ENCODE measurements around the gene EBF4.

Gene EBF4

GRCh38 chr20:2742934-2743559, 50.5 kb downstream of the EBF4 start:
- DNase-seq (ENCODE audit: low spot score), result peak; percentile 77

GRCh38 chr20:2745060-2745910, 52.7 kb downstream of the EBF4 start:
- DNase-seq (ENCODE audit: low spot score), result no peak

GRCh38 chr20:2745936-2746635, 53.5 kb downstream of the EBF4 start:
- no peak for DNase-seq (ENCODE audit: low spot score)

GRCh38 chr20:2746636-2747265, 54.2 kb downstream of the EBF4 start:
- DNase-seq (ENCODE audit: low spot score), result no peak

GRCh38 chr20:2747676-2748235, 55.2 kb downstream of the EBF4 start:
- no peak for DNase-seq (ENCODE audit: low spot score)

GRCh38 chr20:2748551-2749342, 56.2 kb downstream of the EBF4 start:
- no peak for DNase-seq (ENCODE audit: low spot score)

- no peak for DNase-seq (ENCODE audit: low spot score)
Measured at GRCh38 chr20:2749343-2749950, 56.9 kb downstream of the EBF4 start.

- no peak for DNase-seq (ENCODE audit: low spot score)
Measured at GRCh38 chr20:2749951-2750490, 57.4 kb downstream of the EBF4 start.

- DNase-seq (ENCODE audit: low spot score), result no peak
Measured at GRCh38 chr20:2750491-2751251, 58.1 kb downstream of the EBF4 start.

GRCh38 chr20:2751347-2751877, 58.8 kb downstream of the EBF4 start:
- no peak for DNase-seq (ENCODE audit: low spot score)

GRCh38 chr20:2751878-2752566, 59.4 kb downstream of the EBF4 start:
- peak; percentile 56 for DNase-seq (ENCODE audit: low spot score)

- DNase-seq (ENCODE audit: low spot score), result peak; percentile 40
Measured at GRCh38 chr20:2752567-2753460, 60.2 kb downstream of the EBF4 start.

- DNase-seq (ENCODE audit: low spot score), result no peak
Measured at GRCh38 chr20:2753461-2754040, 61.0 kb downstream of the EBF4 start.

- DNase-seq (ENCODE audit: low spot score), result no peak
Measured at GRCh38 chr20:2754424-2754823, 61.8 kb downstream of the EBF4 start.

GRCh38 chr20:2755451-2756055, 63.0 kb downstream of the EBF4 start:
- DNase-seq (ENCODE audit: low spot score), result no peak

GRCh38 chr20:2756056-2756611, 63.6 kb downstream of the EBF4 start:
- DNase-seq (ENCODE audit: low spot score), result no peak

GRCh38 chr20:2757001-2757400, 64.4 kb downstream of the EBF4 start:
- DNase-seq (ENCODE audit: low spot score), result no peak

All from CD4-positive, alpha-beta T cell treated with Interleukin-2 at 100 ng/mL for 4 hours (primary cell).